Right cardiac atrium (tissue), 5 donors: ENCODE results near the gene KCNK17. TPM values are rescaled to one million over a fixed set of nuclear protein-coding genes. Genes with fewer than 3 reads are reported as not detected.

Experiments
- ATAC-seq, 2 donors: fragments of 200-7000 bp; cut with Tn5 transposase; one replicate each; pipeline versions ENCODE4 v1.8.0 to v1.9.1; 2020; ENCODE audit warnings: moderate library complexity in 2 of 2, mild to moderate bottlenecking in 1 of 2
- DNase-seq, 3 donors: peaks; one replicate each; pipeline ENCODE4 v3.0.0-alpha.2; 2020
- H3K27ac ChIP-seq: one replicate; pipeline ENCODE4 v1.5.1; 2013; ENCODE audit warnings: mild to moderate bottlenecking, low read length, control low read depth, moderate library complexity
- H3K27me3 ChIP-seq: one replicate; pipeline ENCODE4 v1.6.1; 2013; ENCODE audit not compliant: control insufficient read depth, insufficient read depth
- H3K4me1 ChIP-seq: one replicate; pipeline ENCODE4 v1.6.1; 2013; ENCODE audit warnings: low read length; ENCODE audit not compliant: control insufficient read depth, insufficient read depth
- H3K4me3 ChIP-seq: one replicate; pipeline ENCODE4 v1.5.1; 2013; ENCODE audit warnings: low read length, control low read depth
- H3K9me3 ChIP-seq: one replicate; pipeline ENCODE4 v1.6.1; 2013; ENCODE audit warnings: low read length; ENCODE audit not compliant: control insufficient read depth
- WGBS: extraction: QIAGEN DNeasy Blood & Tissue Kit; methylation state at CpG from one replicate; pipeline ENCODE4 v1.1.7; 2013; 5-methylcytosine and 5-hydroxymethylcytosine counted together
- intact Hi-C, 4 donors: fragments of 100-400 bp; cut with DNase I; formaldehyde crosslinking; loops; one replicate each; pipeline versions ENCODE4 v1.11.0 to v1.14.0; 2022 to 2023
- polyA plus RNA-seq: library from polyadenylated mRNA; stranded (reverse); fragments of 200-250 nt; gene quantifications from one replicate; pipeline ENCODE4 v1.2.3, GENCODE V29; 2013
- total RNA-seq, 4 donors: library from RNA; stranded (reverse); fragmentation: NEBNext Ultra II Directional; extraction: Animal tissue kit (Norgen Biotek cat#: 25700); gene quantifications; one replicate each; pipeline ENCODE4 v1.2.1, GENCODE V29; 2021
- donor health status: healthy with polysubstance abuse.
- donor health status: DM: no; HTN: yes; CAD: no.
- donor health status: DM: no; HTN: no; CAD: no.
- donor health status: DM: no; HTN: yes; CAD: no; lungs with severe emphysema.
- donor health status: DM: yes; HTN: yes; CAD: no.

The KCNK17 gene
- total and polyA plus RNA-seq, 5 donors, result 2.5 to 9.3 (median 3.8) TPM

DNA sequence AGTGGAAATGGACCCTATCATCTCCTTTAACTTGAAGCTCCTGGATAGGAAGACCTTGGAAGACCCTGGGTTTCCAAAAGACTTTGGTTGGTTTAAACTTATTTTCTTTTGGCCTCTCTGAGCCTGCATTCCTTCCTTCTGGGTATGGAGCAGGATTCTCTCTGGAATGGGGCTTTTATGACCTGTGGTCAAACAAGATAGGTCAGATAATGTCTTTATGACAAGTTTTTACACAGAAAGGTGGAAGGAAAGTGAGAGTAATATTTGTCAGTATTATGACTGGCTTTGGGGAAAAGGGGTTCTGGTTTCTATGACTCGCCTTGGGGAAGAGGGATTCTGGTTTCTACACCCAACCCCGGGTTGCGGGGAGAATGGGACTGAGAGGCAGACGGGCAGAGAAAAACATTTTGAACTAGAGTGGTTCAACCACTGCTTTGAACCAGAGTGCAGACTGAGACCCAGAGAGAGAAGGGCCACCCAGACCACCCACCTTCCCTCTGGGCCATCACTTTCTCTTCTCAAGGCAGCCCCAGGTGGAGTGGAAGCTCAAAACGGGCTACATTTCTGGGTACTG, 47.4 kb downstream of the KCNK17 start:
- DNase-seq, result no peak
- Histone ChIP-seq H3K4me3 (no peak overlapping the region), H3K4me1 (no peaks in the 10 kb centered on the region), H3K27ac (no peak overlapping the region), H3K9me3 (no peaks in the 10 kb centered on the region), H3K27me3 (no peaks in the 10 kb centered on the region)
- ATAC-seq, result no peak
- intact Hi-C loops, result no loop called here
- 87% methylated on average over 5 of the region's 5 CpGs for WGBS

DNA sequence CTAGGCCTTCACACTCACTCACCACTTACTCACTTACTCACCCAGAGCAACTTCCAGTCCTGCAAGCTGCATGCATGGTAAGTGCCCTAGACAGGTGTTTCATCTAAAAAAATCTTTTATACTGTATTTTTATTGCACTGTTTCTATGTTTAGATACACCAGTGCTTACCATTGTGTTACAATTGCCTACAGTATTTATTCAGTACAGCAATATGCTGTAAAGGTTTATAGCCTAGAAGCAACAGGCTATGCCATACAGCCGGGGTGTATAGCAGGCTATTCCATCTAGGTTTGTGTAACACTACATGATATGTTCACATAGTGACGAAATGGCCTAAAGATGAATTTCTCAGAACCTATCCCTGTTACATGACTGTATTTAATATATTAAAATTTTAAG, 47.8 kb downstream of the KCNK17 start:
- intact Hi-C loops, result no loop called here
- Histone ChIP-seq H3K4me1 (no peaks in the 10 kb centered on the region), H3K27me3 (no peaks in the 10 kb centered on the region), H3K27ac (no peak overlapping the region), H3K4me3 (no peak overlapping the region), H3K9me3 (no peaks in the 10 kb centered on the region)
- ATAC-seq (no peak), DNase-seq (no peak)
- 85% methylated on average over 2 of the region's 2 CpGs for WGBS

GRCh38 chr6:39263303-39264037, 50.7 kb downstream of the KCNK17 start:
- intact Hi-C loops, result no loop called here
- WGBS, result 48% methylated on average over 5 of the region's 5 CpGs
- no peak for DNase-seq
- no peak for ATAC-seq
- Histone ChIP-seq H3K4me3 (no peak overlapping the region), H3K9me3 (no peaks in the 10 kb centered on the region), H3K27me3 (no peaks in the 10 kb centered on the region), H3K27ac (no peak overlapping the region), H3K4me1 (no peaks in the 10 kb centered on the region)

GRCh38 chr6:39261751-39262150, 52.5 kb downstream of the KCNK17 start:
- Histone ChIP-seq H3K4me1 (no peaks in the 10 kb centered on the region), H3K9me3 (no peaks in the 10 kb centered on the region), H3K27ac (no peak overlapping the region), H3K27me3 (no peaks in the 10 kb centered on the region), H3K4me3 (no peak overlapping the region)
- intact Hi-C loops, result no loop called here
- ATAC-seq (no peak), DNase-seq (no peak)
- 89% methylated on average over 3 of the region's 3 CpGs for WGBS

DNA sequence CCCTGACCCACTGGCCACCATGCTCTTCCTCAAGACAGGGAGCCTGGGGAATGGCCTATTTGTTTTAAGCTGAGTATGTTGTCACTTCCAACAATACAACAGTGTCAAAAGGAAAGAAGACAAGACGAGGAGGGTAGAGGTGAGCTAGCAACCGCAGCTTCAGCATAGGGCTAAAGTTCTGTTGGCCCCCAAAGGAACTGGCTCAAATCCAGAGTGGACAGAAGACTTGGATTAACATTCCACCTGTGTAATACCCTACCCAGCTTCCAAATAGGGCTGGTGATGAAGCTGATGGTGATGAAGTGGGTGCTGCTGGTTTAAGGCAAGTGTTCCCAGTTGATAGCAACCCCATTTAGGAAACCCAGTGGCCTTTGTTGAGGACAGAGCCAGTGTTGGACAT, 53.3 kb downstream of the KCNK17 start:
- Histone ChIP-seq H3K9me3 (no peaks in the 10 kb centered on the region), H3K4me1 (no peaks in the 10 kb centered on the region), H3K27me3 (no peaks in the 10 kb centered on the region), H3K4me3 (no peak overlapping the region), H3K27ac (no peak overlapping the region)
- DNase-seq, result no peak
- WGBS, result 77% methylated on average over 2 of the region's 2 CpGs
- intact Hi-C loops, result no loop called here
- ATAC-seq, result no peak

GRCh38 chr6:39260456-39260855, 53.8 kb downstream of the KCNK17 start:
- H3K9me3 ChIP-seq, result no peaks in the 10 kb centered on the region
- H3K4me3 ChIP-seq, result no peak overlapping the region
- 95% methylated on average over 2 of the region's 2 CpGs for WGBS
- intact Hi-C loops, result no loop called here
- H3K27me3 ChIP-seq, result no peaks in the 10 kb centered on the region
- ATAC-seq (no peak), DNase-seq (no peak)
- H3K4me1 ChIP-seq, result no peaks in the 10 kb centered on the region
- no peak overlapping the region for H3K27ac ChIP-seq

DNA sequence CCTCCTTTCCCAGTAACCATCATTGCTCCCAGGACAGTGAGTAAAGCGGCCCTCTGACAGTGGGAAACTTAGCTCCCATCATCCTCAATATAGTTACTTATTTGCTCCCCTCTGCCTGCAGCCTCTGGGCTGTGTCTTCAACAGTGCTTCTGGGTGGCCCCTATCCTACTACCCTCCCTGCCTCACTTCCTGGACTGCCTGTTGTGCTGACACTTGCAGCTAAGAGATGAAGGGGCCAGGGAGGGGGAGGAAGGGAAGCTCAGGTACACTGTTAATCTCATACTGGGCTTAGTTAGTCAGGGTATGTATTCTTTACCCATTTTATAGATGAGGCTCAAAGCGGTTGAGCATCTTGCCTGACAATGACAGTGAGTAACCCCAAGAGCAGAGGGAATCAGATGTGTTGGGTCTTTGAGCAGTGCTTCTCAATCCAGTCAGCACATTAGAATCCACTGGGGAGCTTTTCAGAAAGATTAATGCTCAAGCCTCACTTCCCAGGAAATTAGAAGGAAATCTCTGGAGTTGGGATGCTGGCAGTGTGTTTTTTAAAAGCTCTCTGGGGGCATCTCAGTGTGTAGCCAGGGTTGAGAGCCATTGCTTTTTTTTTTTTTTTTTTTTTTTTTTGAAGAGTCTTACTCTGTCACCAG, 57.8 kb downstream of the KCNK17 start:
- intact Hi-C loops, result no loop called here
- Histone ChIP-seq H3K27ac (no peak overlapping the region), H3K9me3 (no peaks in the 10 kb centered on the region), H3K4me1 (no peaks in the 10 kb centered on the region), H3K27me3 (no peaks in the 10 kb centered on the region), H3K4me3 (no peak overlapping the region)
- DNase-seq (no peak), ATAC-seq (no peak)
- WGBS, result 69% methylated on average over 2 of the region's 2 CpGs

GRCh38 chr6:39254999-39255535, 59.2 kb downstream of the KCNK17 start:
- DNase-seq, result no peak
- H3K4me1 ChIP-seq, result no peaks in the 10 kb centered on the region
- no peaks in the 10 kb centered on the region for H3K27me3 ChIP-seq
- no peak overlapping the region for H3K27ac ChIP-seq
- ATAC-seq, result no peak
- intact Hi-C loops, result no loop called here
- no peaks in the 10 kb centered on the region for H3K9me3 ChIP-seq
- H3K4me3 ChIP-seq, result no peak overlapping the region
- WGBS, result 90% methylated on average over 4 of the region's 4 CpGs

DNA sequence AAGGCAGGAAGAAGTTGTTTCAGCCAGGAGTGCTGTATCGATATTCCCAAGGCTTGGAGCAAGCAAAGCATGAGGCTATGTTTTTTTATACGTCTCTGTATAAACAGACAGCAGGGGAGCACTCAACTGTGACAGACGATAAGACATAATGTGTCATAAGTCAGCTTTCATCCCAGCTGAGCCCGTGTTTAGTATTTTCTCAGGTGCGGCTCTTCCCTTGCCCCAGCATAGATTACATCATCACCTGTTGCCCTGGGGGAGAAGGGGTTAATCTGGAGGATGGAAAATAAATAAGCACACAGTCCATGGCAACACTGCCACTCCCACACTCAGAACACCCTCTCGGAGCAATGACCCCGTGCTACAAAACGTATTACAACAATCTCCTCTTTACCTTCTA, 62.8 kb downstream of the KCNK17 start:
- Histone ChIP-seq H3K9me3 (no peaks in the 10 kb centered on the region), H3K4me3 (no peak overlapping the region), H3K27me3 (no peaks in the 10 kb centered on the region), H3K4me1 (no peaks in the 10 kb centered on the region), H3K27ac (no peak overlapping the region)
- 35% methylated on average over 8 of the region's 8 CpGs for WGBS
- DNase-seq (no peak), ATAC-seq (no peak)
- intact Hi-C loops, result no loop called here

DNA sequence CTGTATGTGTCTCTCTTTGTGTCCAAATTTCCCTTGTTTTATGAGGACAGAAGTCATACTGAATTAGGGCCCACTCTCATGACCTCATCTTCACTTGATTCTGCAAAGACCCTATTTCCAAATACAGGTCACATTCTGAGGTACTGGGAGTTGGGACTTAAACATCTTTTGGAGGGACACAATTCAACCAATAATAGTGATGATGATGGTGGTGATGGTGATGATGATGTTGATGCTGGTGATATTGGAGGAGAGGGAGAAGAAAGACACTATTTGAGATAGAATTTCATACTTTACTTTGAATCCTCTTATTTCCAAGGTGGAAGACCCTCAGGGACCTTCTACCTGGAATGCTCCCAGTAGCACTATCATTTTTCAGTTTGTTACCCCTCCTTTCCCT, 63.7 kb downstream of the KCNK17 start:
- no peaks in the 10 kb centered on the region for H3K9me3 ChIP-seq
- H3K27me3 ChIP-seq, result no peaks in the 10 kb centered on the region
- intact Hi-C loops, result no loop called here
- no peak for ATAC-seq
- no peaks in the 10 kb centered on the region for H3K4me1 ChIP-seq
- no peak overlapping the region for H3K4me3 ChIP-seq
- H3K27ac ChIP-seq, result no peak overlapping the region
- DNase-seq, result no peak

DNA sequence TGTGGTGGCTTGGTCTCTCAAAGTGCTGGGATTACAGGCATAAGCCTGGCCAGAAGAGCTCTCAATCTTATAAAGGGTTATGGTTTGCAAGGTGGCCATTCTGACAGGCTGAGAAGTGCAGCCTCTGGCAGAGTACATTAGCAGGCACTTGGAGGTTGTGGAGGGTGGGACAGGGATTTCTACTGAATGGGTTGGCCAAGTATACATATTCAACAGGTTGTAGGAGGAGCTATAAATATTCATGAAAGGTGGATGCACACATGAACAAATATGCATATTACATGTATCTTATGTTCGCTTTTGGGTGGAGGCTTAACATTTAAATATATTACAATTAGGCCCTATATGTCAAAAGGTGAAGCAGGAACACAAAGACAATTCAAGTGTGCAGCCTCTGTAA, 64.9 kb downstream of the KCNK17 start:
- H3K27me3 ChIP-seq, result no peaks in the 10 kb centered on the region
- no peaks in the 10 kb centered on the region for H3K9me3 ChIP-seq
- intact Hi-C loops, result no loop called here
- H3K4me1 ChIP-seq, result no peaks in the 10 kb centered on the region
- H3K4me3 ChIP-seq, result no peak overlapping the region
- H3K27ac ChIP-seq, result no peak overlapping the region
- no peak for ATAC-seq
- no peak for DNase-seq
- WGBS, result 92% methylated on average over 1 of the region's 1 CpG
